A673 (cell line): Measurements from ENCODE around the gene FAM222B. TPM values are rescaled to one million over a fixed set of nuclear protein-coding genes. Genes with fewer than 3 reads are reported as not detected.

Experiments used
- BruUV-seq: library from RNA; stranded (reverse); fragments of 400-500 nt; replicated peaks from 2 replicates; lab custom pipeline; 2021; lab: Mats Ljungman, UMichigan
- CTCF ChIA-PET: fragments of 300-600 bp; sonication (Branson Sonifier 250); formaldehyde crosslinking; loops from one replicate; lab custom pipeline; 2022; ENCODE audit warnings: antibody characterized with exemption; lab: Charles Lee
- POLR2A ChIA-PET: fragments of 300-600 bp; sonication (Branson Sonifier 250); formaldehyde crosslinking; loops from one replicate; lab custom pipeline; 2022; ENCODE audit warnings: antibody characterized with exemption; ENCODE audit not compliant: low non-redundant PET; lab: Charles Lee
- DNase-seq: peaks from one replicate; pipeline ENCODE4 v3.0.0-alpha.2; 2015; ENCODE audit warnings: low spot score
- H3K27ac ChIP-seq: fragments of 200-600 bp; sonication (generic); 2 replicates; pipeline ENCODE4 v1.5.1; 2016; ENCODE audit warnings: mixed run types, low read depth, mild to moderate bottlenecking, mixed read lengths, antibody characterized with exemption, low read length; ENCODE audit not compliant: poor library complexity, severe bottlenecking
- H3K27me3 ChIP-seq: fragments of 200-600 bp; sonication (generic); replicated peaks from 2 replicates; pipeline ENCODE4 v1.6.1; 2017; ENCODE audit warnings: mixed run types, low read depth, mild to moderate bottlenecking, mixed read lengths, antibody characterized with exemption, low read length; ENCODE audit not compliant: insufficient read depth, poor library complexity
- H3K36me3 ChIP-seq: fragments of 200-600 bp; sonication (generic); 2 replicates; pipeline ENCODE4 v1.6.1; 2016; ENCODE audit warnings: mixed run types, mild to moderate bottlenecking, mixed read lengths, antibody characterized with exemption, low read length; ENCODE audit not compliant: insufficient read depth, poor library complexity, severe bottlenecking
- H3K4me1 ChIP-seq: fragments of 200-600 bp; sonication (generic); 2 replicates; pipeline ENCODE4 v1.6.1; 2017; ENCODE audit warnings: mixed run types, mild to moderate bottlenecking, mixed read lengths, antibody characterized with exemption, low read length; ENCODE audit not compliant: insufficient read depth, poor library complexity, severe bottlenecking
- H3K4me3 ChIP-seq: fragments of 200-600 bp; sonication (generic); 2 replicates; pipeline ENCODE4 v1.5.1; 2016; ENCODE audit warnings: low read depth, mixed run types, mild to moderate bottlenecking, mixed read lengths, low read length; ENCODE audit not compliant: poor library complexity, severe bottlenecking
- H3K9me3 ChIP-seq: fragments of 200-600 bp; sonication (generic); 2 replicates; pipeline ENCODE4 v1.6.1; 2016; ENCODE audit warnings: mixed run types, low read depth, mild to moderate bottlenecking, mixed read lengths, antibody characterized with exemption, low read length; ENCODE audit not compliant: poor library complexity, severe bottlenecking
- EZH2 ChIP-seq: fragments of 200-600 bp; sonication (generic); IDR thresholded peaks from 2 replicates; pipeline ENCODE4 v1.6.1; 2017; ENCODE audit warnings: borderline replicate concordance, low read depth, mild to moderate bottlenecking, mixed read lengths, antibody characterized with exemption, low read length; ENCODE audit not compliant: poor library complexity, severe bottlenecking
- intact Hi-C: fragments of 100-400 bp; cut with micrococcal nuclease; formaldehyde crosslinking; loops from one replicate; pipeline ENCODE4 v1.10.0; 2022; ENCODE audit not compliant: unreplicated experiment
- total RNA-seq: library from RNA; stranded (reverse); gene quantifications from 2 replicates; pipeline ENCODE4 v1.2.3, GENCODE V29; 2021
- TF ChIP-seq, protein P1 (sequence below): fragments of 300-800, 200-600 bp; sonication (generic); conservative IDR thresholded peaks from 2 replicates; pipeline ENCODE4 v1.5.1; 2017; ENCODE audit warnings: low read depth, mild to moderate bottlenecking, antibody characterized with exemption, low read length, moderate library complexity, mixed read lengths

FAM222B gene
- total RNA-seq, 1 experiment from 2014 or later: 27.3 TPM

DNA sequence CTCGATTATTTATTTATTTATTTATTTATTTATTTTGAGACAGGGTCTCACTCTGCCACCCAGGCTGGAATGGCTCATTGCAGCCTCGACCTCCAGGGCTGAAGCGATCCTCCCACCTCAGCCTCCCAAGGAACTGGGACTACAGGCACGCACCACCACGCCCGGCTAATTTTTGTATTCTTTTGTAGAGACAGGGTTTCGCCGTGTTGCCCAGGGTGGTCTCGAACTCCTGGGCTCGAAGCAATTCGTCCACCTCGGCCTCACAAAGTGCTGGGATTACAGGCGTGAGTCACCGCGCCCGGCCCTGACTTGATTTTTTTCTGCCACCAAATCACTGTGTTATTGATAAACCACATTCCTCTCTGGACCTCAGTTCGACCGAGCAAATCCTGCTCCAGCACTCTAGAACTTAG, 123.6 kb downstream of the FAM222B start:
- Histone ChIP-seq H3K27me3 (no peaks in the 10 kb centered on the region), H3K27ac (peak overlapping the region; percentile 81), H3K4me3 (peak overlapping the region; percentile 72), H3K36me3 (peaks cover 57% of the 10 kb centered on the region), H3K9me3 (no peaks in the 10 kb centered on the region), H3K4me1 (peaks cover 50% of the 10 kb centered on the region)
- intact Hi-C loops: no loop called here
- DNase-seq: no peak
- ChIA-PET POLR2A (interaction anchor here (0.6 to 1.1 kb wide), 6 partner anchors 9 to 233 kb away, joined by 3 to 10 read pairs (median 4); partner anchors contain the start of genes NEK8 and PHF12), CTCF (interaction anchor here (0.6 to 1.0 kb wide), 4 partner anchors 8 to 146 kb away, joined by 3 to 5 read pairs (median 4); partner anchors contain the start of genes NEK8 and PROCA1)
- no TSS peak for BruUV-seq
- no peak for TF ChIP-seq EZH2
- TF ChIP-seq, protein P1, sequence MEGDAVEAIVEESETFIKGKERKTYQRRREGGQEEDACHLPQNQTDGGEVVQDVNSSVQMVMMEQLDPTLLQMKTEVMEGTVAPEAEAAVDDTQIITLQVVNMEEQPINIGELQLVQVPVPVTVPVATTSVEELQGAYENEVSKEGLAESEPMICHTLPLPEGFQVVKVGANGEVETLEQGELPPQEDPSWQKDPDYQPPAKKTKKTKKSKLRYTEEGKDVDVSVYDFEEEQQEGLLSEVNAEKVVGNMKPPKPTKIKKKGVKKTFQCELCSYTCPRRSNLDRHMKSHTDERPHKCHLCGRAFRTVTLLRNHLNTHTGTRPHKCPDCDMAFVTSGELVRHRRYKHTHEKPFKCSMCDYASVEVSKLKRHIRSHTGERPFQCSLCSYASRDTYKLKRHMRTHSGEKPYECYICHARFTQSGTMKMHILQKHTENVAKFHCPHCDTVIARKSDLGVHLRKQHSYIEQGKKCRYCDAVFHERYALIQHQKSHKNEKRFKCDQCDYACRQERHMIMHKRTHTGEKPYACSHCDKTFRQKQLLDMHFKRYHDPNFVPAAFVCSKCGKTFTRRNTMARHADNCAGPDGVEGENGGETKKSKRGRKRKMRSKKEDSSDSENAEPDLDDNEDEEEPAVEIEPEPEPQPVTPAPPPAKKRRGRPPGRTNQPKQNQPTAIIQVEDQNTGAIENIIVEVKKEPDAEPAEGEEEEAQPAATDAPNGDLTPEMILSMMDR: no peak

- DNase-seq: peak; percentile 66
- TF ChIP-seq EZH2: no peak
- TF ChIP-seq, protein P1: no peak
- BruUV-seq: no TSS peak
- H3K27ac ChIP-seq: peak overlapping the region; percentile 97
- peak overlapping the region; percentile 97 for H3K4me3 ChIP-seq
- ChIA-PET CTCF (no interaction called here), POLR2A (no interaction called here)
- H3K4me1 ChIP-seq: peaks cover 47% of the 10 kb centered on the region
- H3K36me3 ChIP-seq: peaks cover 56% of the 10 kb centered on the region
- H3K27me3 ChIP-seq: no peaks in the 10 kb centered on the region
- intact Hi-C loops: no loop called here
- no peaks in the 10 kb centered on the region for H3K9me3 ChIP-seq
These were observed 124.1 kb downstream of the FAM222B start for GRCh38 chr17:28718333-28719020.

DNA sequence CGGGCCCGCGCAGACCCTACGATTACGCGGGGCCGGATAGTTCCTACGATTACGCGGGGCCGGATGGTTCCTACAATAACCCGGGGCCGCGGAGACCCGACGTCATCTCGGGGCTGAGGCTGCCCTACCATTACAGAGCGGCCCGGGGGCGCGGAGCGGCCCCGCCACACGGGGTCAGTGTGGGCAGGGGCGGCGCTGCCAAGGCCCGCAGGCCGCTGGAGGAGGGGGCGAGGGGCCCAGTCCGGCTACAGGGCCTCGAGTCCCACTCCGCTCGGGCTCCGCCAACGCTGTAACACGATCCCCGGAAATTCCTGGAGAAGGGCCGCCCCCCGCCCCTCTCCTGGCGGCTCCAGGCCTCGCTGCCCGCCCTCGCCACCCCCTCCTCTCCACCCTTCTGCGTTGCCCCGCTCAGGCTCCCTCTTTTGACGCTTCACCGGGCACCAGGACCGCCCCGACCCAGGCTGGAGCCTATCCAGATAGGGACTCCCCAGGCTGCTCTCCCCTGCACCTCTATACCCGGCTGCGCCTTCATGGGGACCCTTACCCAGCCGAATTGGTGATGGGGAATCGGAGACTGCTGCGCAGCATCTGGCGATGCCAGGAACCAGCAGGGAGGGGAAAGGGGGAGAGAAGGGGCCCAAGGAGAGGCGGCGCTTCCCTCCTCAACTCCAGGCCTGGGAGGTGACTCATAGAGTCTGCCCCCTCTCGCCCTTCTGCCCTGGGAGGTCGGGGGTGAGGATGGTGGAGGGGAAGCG, 124.8 kb downstream of the FAM222B start, which contains the start of gene RAB34:
TSS of gene RAB34 (minus strand) at position 291 of the 755 bp plus-strand sequence. CDS start 602 bp downstream, outside the sequence.
- ChIA-PET POLR2A (no interaction called here), CTCF (no interaction called here)
- BruUV-seq: no TSS peak
- Histone ChIP-seq H3K4me3 (peak within 1 kb of the TSS; percentile 97), H3K4me1 (peaks cover 40% of the 10 kb centered on the region), H3K9me3 (no peaks in the 10 kb centered on the region), H3K36me3 (peaks cover 52% of the 10 kb centered on the region), H3K27ac (peak within 1 kb of the TSS; percentile 97), H3K27me3 (no peaks in the 10 kb centered on the region)
- intact Hi-C loops: no loop called here
- DNase-seq: peak; percentile 95
- TF ChIP-seq EZH2: no peak
- TF ChIP-seq, protein P1: peak; percentile 33; the same call in 1 of the 2 replicates
